ENCODE data around the gene SCO1. TPM values are rescaled to one million over a fixed set of nuclear protein-coding genes. Genes with fewer than 3 reads are reported as not detected.

Gene SCO1
- total RNA-seq, 1 experiment from 2014 or later, result 60.3 TPM

DNA sequence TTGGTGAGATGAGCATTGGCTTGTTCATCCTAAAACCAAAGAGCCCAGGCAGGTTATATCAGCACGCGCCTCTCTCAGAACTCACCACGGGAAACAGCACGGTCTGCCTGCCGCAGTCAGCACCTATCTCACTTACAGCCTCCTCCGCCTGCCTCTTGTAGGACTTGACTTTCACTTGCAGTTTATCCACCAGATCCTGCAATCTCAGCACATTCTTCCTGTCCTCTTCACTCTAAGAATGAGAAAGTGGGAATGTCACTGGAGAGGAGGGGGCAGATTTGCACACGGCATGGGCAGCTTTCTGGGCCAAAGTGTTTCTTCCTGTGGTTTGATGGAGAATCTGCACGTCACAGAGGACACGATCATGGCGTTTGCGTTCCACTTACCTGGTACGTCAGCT, 67.6 kb downstream of the SCO1 start:
- Histone ChIP-seq H2AK5ac (ENCODE audit: insufficient read length, low read length) (no peak overlapping the region), H3K4me2 (ENCODE audit: insufficient read depth, insufficient read length, low read length) (no peak overlapping the region), H4K5ac (ENCODE audit: insufficient read length, low read depth, low read length) (no peak overlapping the region), H3K27me3 (ENCODE audit: insufficient read depth, low read length) (no peaks in the 10 kb centered on the region), H2BK12ac (ENCODE audit: insufficient read length, low read depth, low read length) (no peak overlapping the region), H3K9ac (ENCODE audit: extremely low read depth, insufficient read length, low read length) (no peak overlapping the region), H3K9me3 (ENCODE audit: control insufficient read depth, low read depth, low read length) (no peaks in the 10 kb centered on the region), H3T11ph (ENCODE audit: low read length) (no peak overlapping the region), H4K8ac (replicated peaks; ENCODE audit: insufficient read length, low read depth, low read length) (no peak overlapping the region), H2AFZ (ENCODE audit: low read length) (no peak overlapping the region), H2BK5ac (ENCODE audit: insufficient read length, low read length) (no peak overlapping the region), H3K4ac (ENCODE audit: low read depth, low read length) (no peak overlapping the region), H3K23ac (ENCODE audit: insufficient read length, low read depth, low read length) (no peak overlapping the region), H3K4me1 (ENCODE audit: insufficient read depth, low read length) (no peaks in the 10 kb centered on the region), H3K27ac (ENCODE audit: insufficient read length, low read depth, low read length) (no peak overlapping the region), H4K20me1 (ENCODE audit: control insufficient read depth, insufficient read depth, insufficient read length) (no peaks in the 10 kb centered on the region), H3K79me2 (ENCODE audit: insufficient read depth, low read length) (no peaks in the 10 kb centered on the region), H3K18ac (ENCODE audit: insufficient read length, low read depth, low read length) (no peak overlapping the region), H3K23me2 (ENCODE audit: insufficient read length, low read depth, low read length, poor library complexity, severe bottlenecking) (no peaks in the 10 kb centered on the region), H3K56ac (ENCODE audit: insufficient read length, low read depth, low read length) (no peak overlapping the region), H3K14ac (ENCODE audit: insufficient read depth, low read length) (no peak overlapping the region), H2BK120ac (ENCODE audit: low read depth, low read length, poor library complexity, severe bottlenecking) (no peak overlapping the region), H4K91ac (ENCODE audit: insufficient read length, low read depth, low read length) (no peak overlapping the region), H2BK15ac (ENCODE audit: low read depth, low read length) (no peak overlapping the region), H2BK20ac (ENCODE audit: low read depth, low read length, poor library complexity, severe bottlenecking) (no peak overlapping the region), H3K79me1 (ENCODE audit: insufficient read depth, low read depth, low read length, poor library complexity, severe bottlenecking) (no peaks in the 10 kb centered on the region)
- Mint-ChIP-seq H3K36me3 (ENCODE audit: insufficient read depth in 1 of 3, low read depth in 3 of 3) (peaks cover 5 to 13% (median 12%) of the 10 kb centered on the region in 3 experiments; a peak in 6 of 7 replicates), H3K4me1 (no peaks in the 10 kb centered on the region), H3K4me3 (no peak overlapping the region), H3K9me3 (no peaks in the 10 kb centered on the region; a peak in 1 of 5 replicates), H3K27ac (no peak overlapping the region), H3K27me3 (ENCODE audit: low read depth) (peaks cover 1% of the 10 kb centered on the region; the same call in 1 of the 2 replicates)
- no peak for DNase-seq
- whole genome bisulfite sequencing (ENCODE audit: extremely low coverage, insufficient read length, low lambda C conversion rate), result no CpG with 5 or more reads among the region's 12 CpGs
- TF ChIP-seq CTCF (conservative IDR thresholded peaks at IDR 0.05), result no peak
